Stimulated activated CD4-positive, alpha-beta T cell treated with anti-CD3 and anti-CD28 coated beads, Interleukin-4, amount 100 ng/mL, for 24 hours (primary cell): ENCODE data around the gene CPA2.

Source experiments
- DNase-seq: peaks from one replicate; pipeline ENCODE4 v3.0.0-alpha.2; 2020

CPA2 gene

DNA sequence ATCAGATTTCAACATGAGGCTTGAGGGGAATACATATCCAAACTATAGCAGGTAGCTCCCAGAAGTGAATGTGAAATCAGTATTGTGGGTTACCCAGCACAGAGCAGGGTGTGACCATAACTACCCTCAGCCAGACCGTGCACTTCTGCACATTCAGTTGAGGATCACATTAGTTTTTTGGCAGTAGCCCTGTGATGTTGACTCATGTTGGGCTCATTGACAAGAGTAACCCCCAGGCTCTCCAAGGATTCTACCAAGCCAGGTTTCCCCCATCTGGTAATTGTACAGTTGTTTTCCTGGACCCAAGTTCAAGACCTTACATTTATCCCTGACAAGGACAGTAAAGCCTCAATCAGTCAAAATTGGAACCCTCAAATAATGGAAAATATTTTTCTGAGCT is 14.6 kb downstream of the CPA2 start:
- DNase-seq = no peak

DNA sequence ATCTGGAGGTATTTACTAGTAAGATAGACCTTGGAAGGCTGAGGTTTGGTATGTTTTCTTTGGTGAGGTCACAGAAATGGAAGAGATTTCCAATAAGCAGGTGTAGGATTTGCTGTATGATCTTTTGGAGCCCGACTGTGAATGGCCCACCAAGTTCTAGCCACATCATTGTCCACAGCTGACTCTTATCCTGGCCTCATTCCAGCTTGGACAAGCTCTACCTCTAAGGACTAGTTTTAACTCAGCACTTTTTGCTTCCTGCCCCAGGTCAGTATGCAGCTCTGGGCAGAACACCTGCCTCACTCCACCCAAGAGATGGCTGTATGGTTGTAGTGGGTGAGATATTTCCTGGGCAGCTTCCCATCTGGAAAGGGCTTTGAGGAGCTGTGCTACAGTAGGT is 20.2 kb downstream of the CPA2 start:
- no peak for DNase-seq

DNA sequence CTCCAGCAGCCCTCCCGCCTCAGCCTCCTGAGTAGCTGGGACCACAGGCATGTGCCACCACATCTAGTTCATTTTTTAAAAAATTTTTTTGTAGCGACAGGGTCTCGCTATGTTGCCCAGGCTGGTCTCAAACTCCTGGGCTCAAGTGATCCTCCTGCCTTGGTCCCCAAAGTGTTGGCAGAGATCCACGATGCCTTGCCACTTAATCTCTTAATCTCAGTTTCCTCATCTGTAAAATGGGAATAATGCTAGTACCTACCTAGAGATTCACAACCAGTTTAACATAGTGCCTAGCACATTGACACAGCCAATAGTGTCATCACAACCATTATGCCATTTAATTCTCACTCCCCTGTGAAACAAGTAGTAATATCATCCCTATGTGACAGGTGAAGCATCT is 21.5 kb downstream of the CPA2 start:
- DNase-seq = no peak

DNA sequence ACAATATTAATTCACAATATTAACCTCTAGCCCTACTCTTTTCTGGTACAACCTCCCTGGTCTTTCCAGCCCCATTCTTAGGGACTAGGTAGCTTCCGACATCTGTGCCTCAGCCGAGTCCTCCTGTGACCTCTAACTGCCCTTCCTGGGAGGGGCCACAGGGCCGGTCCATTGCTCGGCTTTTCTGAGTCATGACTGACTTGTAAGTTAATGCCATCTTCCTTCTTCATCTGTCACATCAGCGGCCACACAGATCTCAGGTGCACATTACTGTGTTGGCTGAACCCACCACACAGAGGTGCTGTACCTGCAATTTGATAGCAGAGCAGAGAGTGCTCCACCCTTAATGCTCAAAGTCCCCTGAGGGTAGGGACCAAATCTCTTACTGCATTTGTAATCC is 22.2 kb downstream of the CPA2 start:
- no peak for DNase-seq

DNA sequence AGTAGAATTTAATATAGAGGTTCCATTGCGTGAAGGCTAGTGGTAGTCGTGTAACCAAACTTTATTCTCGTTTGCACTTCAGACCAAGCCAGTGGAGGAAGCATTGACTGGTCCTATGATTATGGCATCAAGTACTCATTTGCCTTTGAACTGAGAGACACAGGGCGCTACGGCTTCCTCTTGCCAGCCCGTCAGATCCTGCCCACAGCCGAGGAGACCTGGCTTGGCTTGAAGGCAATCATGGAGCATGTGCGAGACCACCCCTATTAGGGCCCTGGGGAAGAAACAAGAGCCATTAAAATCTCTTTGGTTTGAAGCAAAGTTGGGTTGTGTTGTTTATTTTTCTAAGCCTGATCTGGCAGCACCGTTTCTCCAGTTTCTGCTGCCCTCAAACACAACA is 22.8 kb downstream of the CPA2 start:
- DNase-seq = no peak

DNA sequence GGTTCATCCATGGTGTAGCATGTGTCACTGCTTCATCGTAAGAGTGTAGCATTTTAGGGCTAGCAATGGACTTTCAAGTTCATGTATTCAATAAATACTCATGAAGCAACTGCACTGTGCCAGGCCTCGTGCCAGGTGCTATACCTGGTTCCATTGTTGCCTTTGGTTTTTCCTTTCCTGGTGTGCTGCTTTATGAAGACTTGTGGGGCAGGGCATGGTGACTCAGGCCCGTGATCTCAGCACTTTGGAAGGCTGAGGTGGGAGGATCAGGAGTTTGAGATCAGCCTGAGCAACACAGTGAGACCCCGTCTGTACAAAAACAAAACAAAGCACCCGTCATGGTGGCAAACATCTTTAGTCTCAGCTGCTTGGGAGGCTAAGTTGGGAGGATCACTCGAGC is 24.1 kb downstream of the CPA2 start:
- no peak for DNase-seq

DNA sequence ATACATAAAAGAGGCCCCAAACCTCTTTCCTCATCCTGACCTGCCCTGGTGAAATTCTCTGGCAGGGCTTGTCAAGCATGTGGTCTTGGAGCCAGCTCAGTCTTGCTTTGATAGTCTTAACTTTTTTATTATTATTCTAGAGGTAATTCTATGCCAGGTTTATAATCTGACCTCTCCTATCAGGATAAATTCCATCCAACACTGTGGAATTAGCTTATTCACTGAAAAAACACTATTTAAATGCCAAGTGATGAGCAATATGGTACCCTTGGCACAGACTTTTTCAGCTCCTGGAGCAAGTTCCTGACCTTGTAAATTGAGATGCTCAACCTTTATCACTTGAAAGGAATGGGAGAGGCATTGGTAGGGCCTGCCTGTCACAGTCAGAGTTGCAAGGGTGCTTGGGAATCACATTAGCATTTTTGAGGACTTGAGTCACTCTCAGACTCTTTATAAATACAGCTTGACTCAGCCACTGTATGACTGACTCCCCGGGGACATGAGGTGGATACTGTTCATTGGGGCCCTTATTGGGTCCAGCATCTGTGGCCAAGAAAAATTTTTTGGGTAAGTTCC is 26.1 kb downstream of the CPA2 start, which contains the start of gene CPA4:
TSS of gene CPA4 (plus strand) at position 480 of the 576 bp plus-strand sequence. CDS start at position 500, 20 bp downstream.
- DNase-seq = no peak

DNA sequence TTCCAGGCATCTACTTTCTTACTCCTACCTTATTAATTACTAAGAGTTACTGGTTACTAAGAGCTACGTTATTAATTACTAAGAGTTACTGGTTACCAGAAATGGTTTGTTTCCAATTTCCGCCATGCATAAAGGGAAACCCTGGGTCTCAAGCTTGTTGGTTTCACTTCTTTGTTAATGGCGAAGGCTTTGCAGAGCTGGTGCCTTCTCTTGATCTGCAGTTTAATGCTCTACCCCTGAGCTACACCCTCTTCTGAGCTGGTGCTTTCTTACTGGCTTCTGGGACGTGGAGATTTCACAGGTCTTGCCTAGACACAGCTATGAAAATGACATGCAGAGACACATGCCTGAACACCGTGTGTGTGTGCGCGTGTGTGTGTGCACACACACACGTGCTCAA is 26.9 kb downstream of the CPA2 start:
- no peak for DNase-seq

DNA sequence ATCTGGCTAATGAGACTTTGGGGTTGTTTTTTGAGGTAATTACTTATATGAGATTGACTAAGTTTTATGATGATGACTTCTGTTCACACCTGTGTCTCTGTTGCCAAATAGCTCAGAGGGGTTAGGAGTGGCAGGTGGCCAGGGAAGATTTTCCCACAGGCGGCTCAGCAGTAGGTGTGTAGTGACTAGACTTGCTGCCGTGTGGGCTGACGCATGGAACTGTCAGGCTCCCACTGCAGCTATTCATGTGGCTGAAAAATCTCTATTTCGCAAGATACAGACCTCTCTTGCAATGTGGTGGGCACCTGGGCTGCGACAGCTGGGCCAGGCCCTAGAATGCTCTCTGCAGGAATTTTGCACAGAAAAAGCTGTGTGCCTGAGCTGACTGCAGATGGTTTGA is 27.7 kb downstream of the CPA2 start:
- no peak for DNase-seq

DNA sequence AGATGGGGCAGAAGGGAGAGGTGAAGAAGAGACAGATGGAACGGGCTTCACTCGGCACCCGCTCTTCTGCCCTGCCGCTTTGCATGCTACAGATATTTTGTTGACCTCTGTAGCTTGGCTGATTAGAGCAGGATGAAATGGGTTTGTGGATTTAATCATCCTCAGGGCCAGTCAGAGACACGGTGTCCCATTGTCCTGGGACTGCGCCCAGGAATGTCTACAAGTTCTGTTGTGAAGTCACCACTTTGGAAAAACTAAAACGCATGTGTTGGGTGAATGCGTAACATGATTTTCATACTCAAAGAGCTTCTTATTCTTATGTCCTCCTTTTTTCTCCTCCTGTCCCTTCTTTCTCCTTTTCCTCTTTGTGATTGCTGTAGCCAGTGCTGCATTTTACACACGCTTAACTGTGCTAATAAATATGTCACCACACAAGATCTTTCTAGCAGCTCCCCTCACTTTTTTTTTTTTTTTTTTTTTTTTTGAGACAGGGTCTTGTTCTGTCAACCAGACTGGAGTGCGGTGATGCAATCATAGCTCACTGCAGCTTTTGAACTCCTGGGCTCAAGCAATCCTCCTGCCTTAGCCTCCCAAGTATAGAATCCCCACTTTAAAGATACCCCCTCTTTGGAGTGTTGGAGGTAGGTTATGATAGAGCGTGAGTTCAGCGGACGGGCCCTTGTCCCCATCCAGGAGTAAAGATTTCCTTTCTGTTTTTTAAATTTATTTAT is 29.7 kb downstream of the CPA2 start:
- DNase-seq = no peak

DNA sequence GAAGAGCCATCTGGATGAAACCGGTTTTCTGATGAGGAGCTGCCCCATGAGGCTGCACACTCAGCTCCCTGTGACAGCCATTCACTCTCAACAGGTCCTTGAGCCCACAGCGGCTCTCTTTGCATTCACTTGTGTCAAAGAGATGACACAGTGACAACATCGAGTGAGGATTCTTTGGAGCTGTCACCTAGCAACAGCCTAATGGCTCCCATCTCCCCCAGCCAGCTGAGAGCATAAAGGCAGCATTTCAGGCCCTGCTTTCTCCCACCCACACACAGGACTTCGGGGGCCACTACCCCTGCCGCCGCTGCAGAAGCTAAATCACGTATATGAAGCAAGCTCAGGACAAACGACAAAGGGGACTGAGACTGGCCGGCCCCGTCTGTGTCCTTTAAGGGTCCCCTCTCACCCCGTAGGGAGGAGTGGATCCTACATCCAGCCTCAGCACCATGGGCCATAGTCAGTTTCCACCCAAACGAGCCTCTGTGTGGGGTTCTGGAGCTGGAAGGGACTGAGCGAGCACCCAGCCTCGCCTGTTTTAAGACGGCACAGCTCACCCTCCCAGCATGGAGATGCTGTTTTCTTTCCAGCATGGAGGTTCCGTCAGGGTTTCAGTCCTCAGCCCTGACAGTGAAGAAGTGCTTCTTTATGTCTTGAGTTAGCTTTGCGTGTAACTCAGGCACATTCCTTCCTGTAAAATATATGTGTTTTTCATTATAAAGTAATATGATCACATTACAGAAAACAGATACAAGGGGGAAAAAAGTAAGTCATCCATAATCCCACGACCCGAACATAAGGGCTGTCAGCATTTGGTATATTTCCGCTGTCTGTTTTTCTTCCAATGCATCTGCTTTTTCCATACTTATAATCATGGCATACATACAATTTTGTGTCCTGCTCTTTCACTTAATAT is 31.2 kb downstream of the CPA2 start:
- DNase-seq = no peak

DNA sequence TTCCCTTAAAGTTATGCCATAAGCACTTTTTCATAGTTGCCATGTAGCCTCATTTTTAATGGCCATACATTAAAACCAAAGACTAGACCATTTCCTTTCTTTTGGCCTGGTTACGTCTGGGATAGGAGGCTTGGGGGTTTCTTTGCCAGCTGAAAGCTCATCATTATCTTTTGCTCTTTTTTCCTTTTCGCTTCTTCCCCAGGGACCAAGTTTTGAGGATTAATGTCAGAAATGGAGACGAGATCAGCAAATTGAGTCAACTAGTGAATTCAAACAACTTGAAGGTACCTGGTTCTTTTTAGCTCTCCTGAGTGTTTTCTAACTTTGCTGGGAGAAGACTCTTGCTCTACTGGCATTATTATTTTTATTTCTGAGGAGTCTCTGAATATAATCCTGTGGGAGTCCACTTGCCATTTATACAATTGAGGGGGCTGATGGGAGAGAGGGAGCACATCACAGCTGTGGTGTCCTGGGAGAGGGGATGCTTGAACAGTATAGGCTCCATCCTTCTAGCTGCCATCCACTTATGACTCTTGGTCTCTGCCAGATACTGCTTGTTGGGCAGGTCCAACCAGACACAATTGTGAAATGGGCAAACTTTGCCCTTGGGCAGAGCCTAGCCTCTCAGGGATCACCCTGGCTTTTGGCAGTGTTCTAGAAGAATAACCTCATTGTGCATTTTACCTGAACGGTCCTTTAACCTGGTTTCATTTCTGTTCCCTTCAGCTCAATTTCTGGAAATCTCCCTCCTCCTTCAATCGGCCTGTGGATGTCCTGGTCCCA is 32.1 kb downstream of the CPA2 start:
- DNase-seq = no peak

DNA sequence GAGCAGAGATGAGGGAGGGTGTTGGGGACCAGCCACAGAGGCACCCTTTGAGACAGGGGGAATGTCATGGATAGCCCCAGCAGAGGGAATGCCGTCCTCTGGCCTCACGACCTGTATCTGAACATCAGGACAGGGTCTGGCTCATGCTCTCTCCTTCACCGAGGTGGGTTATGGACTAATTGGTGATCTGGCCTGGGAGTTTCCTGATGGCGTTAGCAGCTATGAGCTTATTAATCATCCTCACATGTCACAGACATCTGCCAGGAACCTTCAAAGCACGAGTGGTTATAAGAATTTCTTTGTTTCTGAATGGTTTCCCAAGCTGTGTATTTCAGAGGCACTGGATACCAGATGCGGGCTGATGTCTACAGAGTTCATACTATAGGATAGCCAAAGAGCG is 33.2 kb downstream of the CPA2 start:
- DNase-seq = no peak

DNA sequence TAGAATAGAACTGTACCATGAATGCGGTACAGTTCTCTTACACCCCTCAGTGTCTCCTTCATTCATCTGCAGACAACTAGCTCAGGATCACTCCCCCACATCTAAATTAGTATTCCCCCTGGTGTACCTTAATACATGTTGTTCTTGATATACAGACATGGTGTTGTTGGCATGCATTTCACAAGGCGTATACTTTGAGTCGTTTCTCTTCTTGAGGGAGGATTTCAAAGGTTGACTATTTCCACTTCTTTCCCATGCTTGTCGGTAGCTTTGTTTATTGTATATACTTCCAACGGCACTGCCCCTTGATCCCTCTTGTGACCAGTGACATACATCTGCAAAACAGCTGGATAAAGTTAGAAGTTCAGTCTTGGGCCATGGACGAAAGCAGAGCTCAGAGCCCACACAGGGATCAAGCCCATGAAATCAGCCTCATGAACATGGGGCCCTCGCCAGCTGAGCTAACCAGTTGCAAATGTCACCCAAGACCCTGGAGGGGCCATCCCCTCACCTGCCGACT is 34.9 kb downstream of the CPA2 start:
- DNase-seq = no peak

DNA sequence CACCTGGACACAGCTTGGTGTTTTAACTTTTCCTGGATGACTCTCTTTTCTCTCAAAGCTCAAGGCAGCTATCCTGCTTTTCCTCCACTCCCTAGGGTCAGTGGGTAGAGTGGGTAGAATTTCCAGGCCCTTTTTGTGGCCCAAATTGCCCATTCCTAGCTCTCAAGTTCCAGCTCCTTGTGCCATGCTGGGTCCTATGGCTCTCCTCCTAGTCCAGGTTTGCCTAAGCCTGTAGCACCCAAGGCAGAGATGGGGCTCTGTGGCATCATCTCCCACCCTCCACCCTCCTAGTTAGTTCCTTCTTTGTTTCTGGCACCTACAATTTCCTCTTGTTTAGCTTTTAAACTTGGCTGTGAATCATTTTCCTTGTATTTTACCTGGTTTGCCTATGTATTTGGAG is 36.0 kb downstream of the CPA2 start:
- DNase-seq = no peak

DNA sequence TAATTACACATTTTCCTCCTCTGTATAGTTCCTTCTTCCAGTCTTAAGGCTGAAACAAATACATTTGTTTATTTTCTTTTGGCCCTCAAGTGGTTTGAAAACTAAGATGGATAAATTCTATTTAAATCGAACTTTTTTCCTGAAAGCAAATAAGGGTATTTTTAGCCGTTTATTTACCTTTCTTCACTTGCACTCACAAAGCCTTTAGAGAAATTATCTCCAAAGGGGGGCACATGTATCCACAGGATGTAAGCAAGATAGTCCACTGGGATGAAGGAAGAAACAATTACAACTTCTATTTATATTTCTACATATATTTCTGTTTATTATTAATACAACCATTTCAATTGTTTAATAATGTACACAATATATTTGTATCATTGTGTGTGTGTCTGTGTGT is 36.5 kb downstream of the CPA2 start:
- no peak for DNase-seq

DNA sequence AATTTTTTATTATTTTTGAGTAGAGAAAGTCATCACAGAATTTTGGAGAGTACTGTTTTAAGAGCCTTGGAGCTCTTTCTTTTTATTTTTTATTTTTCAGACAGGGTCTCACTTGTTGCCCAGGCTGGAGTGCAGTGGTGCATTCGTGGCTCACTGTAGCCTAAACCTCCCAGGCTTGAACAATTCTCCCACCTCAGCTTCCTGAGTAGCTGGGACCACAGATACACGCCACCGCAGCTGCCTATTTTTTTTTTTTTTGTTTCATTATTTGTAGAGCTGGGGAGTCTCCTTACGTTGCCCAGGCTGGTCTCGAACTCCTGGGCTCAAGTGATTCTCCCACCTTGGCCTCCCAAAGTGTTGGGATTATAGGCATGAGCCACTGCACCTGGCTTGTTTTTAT is 36.9 kb downstream of the CPA2 start:
- DNase-seq = no peak

DNA sequence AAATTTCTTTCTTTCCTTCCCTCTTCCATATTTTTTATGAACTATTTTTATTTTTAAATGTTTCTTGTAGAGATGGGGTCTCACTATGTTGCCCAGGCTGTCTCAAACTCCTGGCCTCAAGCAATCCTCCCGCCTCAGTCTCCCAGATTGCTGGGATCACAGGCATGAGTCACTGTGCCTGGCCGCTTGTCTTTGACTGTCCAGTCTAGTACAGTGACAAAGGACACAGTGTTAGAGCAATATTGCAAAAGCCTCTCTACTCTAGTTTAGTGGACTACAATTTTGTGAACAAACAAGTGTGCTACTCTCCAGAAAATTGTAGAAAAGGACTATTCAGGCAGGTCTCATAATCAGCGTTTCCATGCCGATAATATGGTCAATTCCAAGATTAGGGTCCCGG is 37.3 kb downstream of the CPA2 start:
- DNase-seq = no peak

DNA sequence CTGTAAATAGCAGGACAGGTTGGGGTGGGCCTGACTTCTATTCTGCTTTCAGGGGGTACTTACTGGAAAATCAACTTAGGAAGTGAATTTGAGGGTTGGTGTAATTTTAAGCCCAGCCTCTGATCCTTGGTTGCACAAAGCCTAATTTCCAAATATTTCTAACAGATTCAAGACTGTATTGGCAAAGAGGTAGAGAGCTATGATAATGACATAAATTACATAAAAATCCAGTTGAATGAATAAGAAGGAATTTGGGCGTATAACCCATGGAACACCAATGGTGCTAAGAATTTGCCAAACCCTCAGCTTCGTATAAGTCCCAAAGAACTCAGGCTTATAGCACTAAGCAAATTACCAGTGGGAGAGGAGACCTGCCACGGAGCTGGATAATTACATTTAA is 38.2 kb downstream of the CPA2 start:
- DNase-seq = no peak

DNA sequence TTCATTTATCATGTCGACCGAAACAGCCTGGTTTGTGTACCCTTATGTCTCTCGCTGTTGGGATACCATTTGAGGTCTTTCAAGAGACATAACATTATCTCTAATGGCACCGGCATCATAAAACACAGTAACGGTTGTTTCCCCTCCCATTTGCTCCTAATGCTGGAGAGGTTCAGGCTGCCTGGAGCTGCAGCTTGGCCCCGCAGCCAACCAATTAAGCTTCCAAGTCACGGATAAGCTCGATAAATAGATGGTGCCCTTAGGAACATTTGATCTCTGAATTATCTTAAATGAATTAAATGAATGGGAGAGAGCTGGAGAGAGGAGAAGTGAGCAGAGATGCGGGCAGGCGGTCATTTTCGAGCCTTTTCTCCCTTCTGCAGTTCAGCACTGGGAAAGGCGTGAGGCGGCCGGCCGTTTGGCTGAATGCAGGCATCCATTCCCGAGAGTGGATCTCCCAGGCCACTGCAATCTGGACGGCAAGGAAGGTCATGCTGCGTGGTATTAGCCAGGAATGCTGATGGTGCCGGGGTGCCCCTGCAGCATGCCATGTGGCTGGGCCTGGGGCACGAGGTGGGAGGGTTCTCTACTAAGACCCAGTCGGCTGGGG is 38.9 kb downstream of the CPA2 start:
- no peak for DNase-seq

DNA sequence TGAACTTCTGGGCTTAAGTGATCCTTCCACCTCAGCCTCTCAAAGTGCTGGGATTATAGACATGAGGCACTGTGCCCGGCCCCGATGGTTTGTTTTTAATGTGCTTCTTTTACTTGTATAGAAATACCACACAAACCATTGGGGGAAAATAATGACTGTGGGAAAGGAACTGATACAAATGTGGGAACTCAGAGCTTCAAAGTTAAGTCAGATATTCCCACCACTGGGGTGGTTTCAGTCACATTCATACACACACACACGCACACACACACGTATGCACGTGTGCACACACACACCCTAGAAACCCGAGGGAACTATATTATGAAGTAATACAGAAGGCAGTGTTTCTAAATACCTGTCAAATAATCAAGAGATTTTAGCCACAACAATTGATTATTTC is 43.3 kb downstream of the CPA2 start:
- DNase-seq = no peak

DNA sequence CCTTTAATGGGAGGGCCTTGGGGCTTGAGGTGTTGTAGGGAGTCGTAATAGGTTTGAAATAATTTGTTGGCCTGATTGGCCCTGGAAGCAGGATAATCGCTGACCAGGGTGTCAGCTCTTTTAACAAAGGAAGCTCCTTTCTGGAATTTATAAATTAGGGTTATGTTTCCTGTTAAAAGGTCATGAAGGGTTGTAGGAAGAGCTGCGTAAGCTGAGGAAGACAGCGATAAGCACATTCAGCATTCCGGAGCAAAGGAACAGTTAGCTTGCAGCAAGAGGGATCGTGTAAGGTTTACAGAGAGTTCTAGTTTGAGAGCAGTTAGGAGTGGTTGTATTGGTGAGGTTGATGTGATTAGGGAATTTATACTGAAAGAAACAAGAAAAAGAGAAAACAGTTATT is 47.6 kb downstream of the CPA2 start:
- no peak for DNase-seq

DNA sequence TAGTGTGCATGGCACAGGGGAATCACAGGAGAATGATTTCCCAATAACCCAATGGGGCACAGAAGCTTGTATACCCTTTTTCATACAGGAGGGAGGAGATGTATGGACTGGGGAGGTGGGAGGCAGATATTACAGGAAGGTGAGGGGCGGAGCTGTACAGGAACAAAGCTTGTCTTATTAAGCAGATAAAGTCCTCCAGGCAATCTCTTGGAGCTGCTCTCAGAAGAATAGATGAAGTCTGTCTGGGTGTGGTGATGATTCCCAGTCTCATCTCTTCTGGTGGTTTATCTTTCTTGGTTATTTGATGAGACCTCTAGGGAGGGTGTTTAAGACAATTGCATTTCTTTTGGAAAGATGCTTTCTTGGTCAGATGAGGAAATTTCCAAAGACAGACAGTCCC is 52.9 kb downstream of the CPA2 start:
- no peak for DNase-seq
